Activated T-cell treated with anti-CD3 and anti-CD28 coated beads, Interleukin-2, amount 50 U/mL, for 4 hours (primary cell): Measurements from ENCODE around the gene ZNF555. TPM values are rescaled to one million over a fixed set of nuclear protein-coding genes. Genes with fewer than 3 reads are reported as not detected.
"Not testable (repeated sequence)": the region's sequence is repeated elsewhere in the genome, so short reads cannot be mapped to it uniquely, and the experiment has no call there.

Source experiments
- ATAC-seq, 2 donors: fragments of 200-7000 bp; cut with Tn5 transposase; one replicate each; pipeline ENCODE4 v1.10.0; 2021
- DNase-seq: peaks from one replicate; pipeline ENCODE4 v3.0.0-alpha.2; 2020
- H3K27me3 Mint-ChIP-seq: one replicate; pipeline ENCODE4 v1.8.0; 2021; ENCODE audit warnings: low read depth, mixed read lengths
- H3K36me3 Mint-ChIP-seq: one replicate; pipeline ENCODE4 v1.8.0; 2022; ENCODE audit warnings: mixed read lengths; ENCODE audit not compliant: insufficient read depth
- H3K4me1 Mint-ChIP-seq: one replicate; pipeline ENCODE4 v1.8.0; 2021; ENCODE audit warnings: low read depth, mixed read lengths
- H3K4me3 Mint-ChIP-seq: one replicate; pipeline ENCODE4 v1.8.0; 2021; ENCODE audit warnings: mild to moderate bottlenecking, moderate library complexity, mixed read lengths
- H3K9me3 Mint-ChIP-seq: one replicate; pipeline ENCODE4 v1.8.0; 2021; ENCODE audit warnings: mixed read lengths
- total RNA-seq, 3 donors: library from RNA; stranded (reverse); gene quantifications; one replicate each; pipeline ENCODE4 v1.2.1, GENCODE V29; 2021

ZNF555 gene
- total RNA-seq, 3 donors from 2014 or later, result 1.2 to 1.6 (median 1.3) TPM

- no peak overlapping the region for H3K4me3 Mint-ChIP-seq
- H3K27me3 Mint-ChIP-seq, result no peaks in the 10 kb centered on the region
- ATAC-seq, result no peak
- H3K36me3 Mint-ChIP-seq, result peaks cover 8% of the 10 kb centered on the region
- H3K9me3 Mint-ChIP-seq, result no peaks in the 10 kb centered on the region
- no peak for DNase-seq
- H3K4me1 Mint-ChIP-seq, result peaks cover 4% of the 10 kb centered on the region
Observed at GRCh38 chr19:2812414-2813234, 28.7 kb upstream of the ZNF555 start.

- no peak overlapping the region for H3K4me3 Mint-ChIP-seq
- H3K27me3 Mint-ChIP-seq, result no peaks in the 10 kb centered on the region
- H3K36me3 Mint-ChIP-seq, result peaks cover 8% of the 10 kb centered on the region
- no peak for DNase-seq
- no peaks in the 10 kb centered on the region for H3K9me3 Mint-ChIP-seq
- H3K4me1 Mint-ChIP-seq, result peaks cover 4% of the 10 kb centered on the region
- ATAC-seq, result no peak
Observed at GRCh38 chr19:2813235-2814160, 27.8 kb upstream of the ZNF555 start.

GRCh38 chr19:2814426-2814825, 26.8 kb upstream of the ZNF555 start:
- no peak for DNase-seq
- H3K4me3 Mint-ChIP-seq, result no peak overlapping the region
- H3K27me3 Mint-ChIP-seq, result no peaks in the 10 kb centered on the region
- no peaks in the 10 kb centered on the region for H3K9me3 Mint-ChIP-seq
- H3K4me1 Mint-ChIP-seq, result peaks cover 4% of the 10 kb centered on the region
- no peak for ATAC-seq
- peaks cover 2% of the 10 kb centered on the region for H3K36me3 Mint-ChIP-seq

- Mint-ChIP-seq H3K9me3 (no peaks in the 10 kb centered on the region), H3K36me3 (peaks cover 2% of the 10 kb centered on the region), H3K4me3 (no peak overlapping the region), H3K27me3 (no peaks in the 10 kb centered on the region), H3K4me1 (peaks cover 5% of the 10 kb centered on the region)
- DNase-seq, result no peak
- ATAC-seq, result no peak
Observed at GRCh38 chr19:2815191-2815614, 26.1 kb upstream of the ZNF555 start.

GRCh38 chr19:2815923-2816322, 25.4 kb upstream of the ZNF555 start:
- Mint-ChIP-seq H3K27me3 (no peaks in the 10 kb centered on the region), H3K4me1 (peaks cover 6% of the 10 kb centered on the region), H3K36me3 (peaks cover 2% of the 10 kb centered on the region), H3K4me3 (no peak overlapping the region), H3K9me3 (no peaks in the 10 kb centered on the region)
- ATAC-seq, result no peak
- DNase-seq, result no peak

GRCh38 chr19:2816641-2817040, 24.6 kb upstream of the ZNF555 start:
- Mint-ChIP-seq H3K4me3 (no peak overlapping the region), H3K36me3 (peaks cover 2% of the 10 kb centered on the region), H3K9me3 (no peaks in the 10 kb centered on the region), H3K27me3 (no peaks in the 10 kb centered on the region), H3K4me1 (peaks cover 6% of the 10 kb centered on the region)
- ATAC-seq, result no peak
- no peak for DNase-seq

GRCh38 chr19:2817237-2817829, 23.9 kb upstream of the ZNF555 start:
- H3K9me3 Mint-ChIP-seq, DNase-seq, H3K36me3 Mint-ChIP-seq, H3K4me1 Mint-ChIP-seq, H3K4me3 Mint-ChIP-seq, H3K27me3 Mint-ChIP-seq, ATAC-seq: not testable (repeated sequence)

GRCh38 chr19:2819540-2820111, 21.6 kb upstream of the ZNF555 start, which contains the start of gene ZNF554:
ZNF554 (plus strand) TSS chr19:2819868; CDS start chr19:2820072, 204 bp downstream.
- H3K4me3 Mint-ChIP-seq, result peak within 1 kb of the TSS; percentile 84
- peaks cover 6% of the 10 kb centered on the region for H3K4me1 Mint-ChIP-seq
- H3K27me3 Mint-ChIP-seq, result no peaks in the 10 kb centered on the region
- H3K9me3 Mint-ChIP-seq, result no peaks in the 10 kb centered on the region
- H3K36me3 Mint-ChIP-seq, result peaks cover 2% of the 10 kb centered on the region
- DNase-seq (peak; percentile 99), ATAC-seq (peak; percentile 98)

- Mint-ChIP-seq H3K4me3 (peak overlapping the region; percentile 84), H3K27me3 (no peaks in the 10 kb centered on the region), H3K36me3 (peaks cover 3% of the 10 kb centered on the region), H3K9me3 (no peaks in the 10 kb centered on the region), H3K4me1 (peaks cover 6% of the 10 kb centered on the region)
- no peak for DNase-seq
- ATAC-seq, result peak in 1 of 2 donors; percentile 4
Observed at GRCh38 chr19:2820112-2820702, 21.1 kb upstream of the ZNF555 start.

GRCh38 chr19:2822846-2823245, 18.4 kb upstream of the ZNF555 start:
- Mint-ChIP-seq H3K4me3 (no peak overlapping the region), H3K4me1 (peaks cover 3% of the 10 kb centered on the region), H3K36me3 (peaks cover 8% of the 10 kb centered on the region), H3K27me3 (no peaks in the 10 kb centered on the region), H3K9me3 (peaks cover 5% of the 10 kb centered on the region)
- ATAC-seq, result no peak
- DNase-seq, result no peak

- H3K9me3 Mint-ChIP-seq, result peaks cover 5% of the 10 kb centered on the region
- no peak overlapping the region for H3K4me3 Mint-ChIP-seq
- peaks cover 13% of the 10 kb centered on the region for H3K36me3 Mint-ChIP-seq
- H3K27me3 Mint-ChIP-seq, result no peaks in the 10 kb centered on the region
- peaks cover 3% of the 10 kb centered on the region for H3K4me1 Mint-ChIP-seq
- no peak for DNase-seq
- no peak for ATAC-seq
Observed at GRCh38 chr19:2823646-2824045, 17.6 kb upstream of the ZNF555 start.

GRCh38 chr19:2824129-2824528, 17.1 kb upstream of the ZNF555 start:
- Mint-ChIP-seq H3K27me3 (no peaks in the 10 kb centered on the region), H3K4me3 (no peak overlapping the region)
- no peak for ATAC-seq

GRCh38 chr19:2827022-2827421, 14.3 kb upstream of the ZNF555 start:
- no peaks in the 10 kb centered on the region for H3K4me1 Mint-ChIP-seq
- DNase-seq, result no peak
- H3K4me3 Mint-ChIP-seq, result no peak overlapping the region
- peaks cover 16% of the 10 kb centered on the region for H3K36me3 Mint-ChIP-seq
- no peaks in the 10 kb centered on the region for H3K27me3 Mint-ChIP-seq
- ATAC-seq, result no peak
- peaks cover 9% of the 10 kb centered on the region for H3K9me3 Mint-ChIP-seq

More at GRCh38 chr19:2824129-2824528, 17.1 kb upstream of the ZNF555 start:
- H3K36me3 Mint-ChIP-seq, result peaks cover 13% of the 10 kb centered on the region
- H3K4me1 Mint-ChIP-seq, result peaks cover 3% of the 10 kb centered on the region
- H3K9me3 Mint-ChIP-seq, result peaks cover 5% of the 10 kb centered on the region
- no peak for DNase-seq
